HG03066 (cell line): ENCODE measurements around the gene GTF3C1.

ENCODE experiments used
- ATAC-seq: cut with Tn5 transposase; IDR thresholded peaks from one replicate; pipeline ENCODE4 v1.9.1; 2021; ENCODE audit warnings: low read depth; ENCODE audit not compliant: unreplicated experiment

GTF3C1 gene

DNA sequence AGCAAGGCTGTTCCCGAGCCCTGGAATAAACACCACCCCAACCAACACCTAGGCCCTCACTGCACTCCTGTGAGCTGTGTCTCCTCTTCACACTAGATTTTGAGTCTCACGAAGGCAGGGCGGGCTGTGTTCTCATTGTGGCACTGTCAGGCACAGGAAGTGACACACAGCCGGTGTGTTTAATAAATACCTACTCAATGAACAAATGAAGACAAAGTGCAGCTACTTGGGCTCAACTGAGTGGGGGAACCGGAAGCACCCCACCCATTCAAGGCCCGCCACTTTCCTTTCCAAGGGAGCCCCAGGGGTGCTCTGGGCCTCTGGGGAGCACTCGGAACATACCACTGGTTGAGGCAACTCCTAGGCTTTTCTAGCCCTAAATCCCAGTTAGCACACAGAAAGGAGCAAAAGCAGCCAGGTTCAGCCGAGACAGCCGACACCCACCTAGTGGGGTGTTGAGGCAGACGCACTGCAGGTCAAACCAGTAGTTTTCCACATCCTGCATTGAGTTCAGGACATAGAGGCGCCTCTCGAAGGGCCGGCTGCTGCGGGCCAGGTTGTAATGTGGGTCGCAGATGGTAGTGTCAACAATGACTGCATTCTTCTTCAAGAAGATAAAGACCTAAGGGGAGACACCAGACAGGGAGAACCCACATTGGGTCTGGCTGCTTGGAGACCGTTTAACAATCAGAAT, 57.7 kb downstream of the GTF3C1 start:
- ATAC-seq, result no peak

DNA sequence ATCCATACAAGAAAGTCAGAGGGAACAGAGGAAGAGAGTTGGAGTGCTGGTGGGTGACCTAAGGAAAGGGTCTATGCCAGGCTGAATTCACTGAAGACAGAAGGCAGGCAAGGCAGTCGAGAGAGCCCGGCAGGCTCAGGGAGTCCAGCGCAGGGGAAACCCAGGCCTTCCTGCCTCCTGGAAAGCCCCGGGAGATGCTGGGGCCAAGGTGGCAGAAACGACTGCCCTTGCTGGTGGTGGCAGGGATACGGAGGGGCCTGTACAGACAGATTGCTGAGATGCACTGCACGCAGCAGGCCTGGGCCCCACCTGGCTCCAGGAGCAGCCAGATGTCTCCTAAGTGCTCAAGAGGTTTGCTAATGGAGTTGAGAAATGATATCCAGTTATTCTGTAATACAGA, 59.8 kb downstream of the GTF3C1 start:
- ATAC-seq, result no peak

DNA sequence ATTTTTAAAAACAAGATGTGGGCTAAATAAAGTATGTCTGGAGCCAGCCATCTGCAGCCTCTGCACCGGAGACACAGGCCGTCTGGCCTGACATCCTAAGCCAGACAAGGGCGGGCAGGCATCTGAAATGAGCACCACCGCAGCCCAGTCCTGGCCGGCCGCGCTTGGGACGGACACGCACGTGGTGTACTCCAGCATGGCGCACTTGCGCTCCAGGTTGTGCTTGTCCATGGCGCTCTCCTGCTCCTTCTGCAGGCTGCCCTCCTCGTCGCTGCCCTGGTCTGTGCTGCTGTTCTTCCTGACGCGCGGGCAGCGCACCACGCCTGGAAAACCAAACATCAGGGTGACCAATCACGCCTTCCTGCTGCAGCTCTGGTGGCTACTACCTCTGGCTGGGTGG, 60.3 kb downstream of the GTF3C1 start:
- no peak for ATAC-seq

DNA sequence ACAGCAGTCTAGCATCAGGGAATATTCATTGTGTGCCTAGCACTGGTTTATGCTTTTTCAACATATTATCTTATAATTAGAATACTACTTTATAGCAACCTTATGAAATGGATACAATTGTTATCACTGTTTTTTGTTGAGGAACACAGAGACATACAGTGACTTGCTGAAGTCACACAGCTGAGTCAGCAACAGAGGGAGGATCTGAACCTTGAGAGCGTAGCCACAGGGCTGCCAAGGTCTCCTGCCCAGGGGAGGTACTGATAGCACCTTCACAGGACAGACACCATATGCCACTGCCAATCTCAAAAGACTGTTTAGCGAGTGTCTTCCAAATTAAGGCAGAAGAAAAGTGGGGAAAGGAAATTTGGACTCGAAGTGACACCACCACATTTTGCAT, 63.0 kb downstream of the GTF3C1 start:
- ATAC-seq, result no peak

DNA sequence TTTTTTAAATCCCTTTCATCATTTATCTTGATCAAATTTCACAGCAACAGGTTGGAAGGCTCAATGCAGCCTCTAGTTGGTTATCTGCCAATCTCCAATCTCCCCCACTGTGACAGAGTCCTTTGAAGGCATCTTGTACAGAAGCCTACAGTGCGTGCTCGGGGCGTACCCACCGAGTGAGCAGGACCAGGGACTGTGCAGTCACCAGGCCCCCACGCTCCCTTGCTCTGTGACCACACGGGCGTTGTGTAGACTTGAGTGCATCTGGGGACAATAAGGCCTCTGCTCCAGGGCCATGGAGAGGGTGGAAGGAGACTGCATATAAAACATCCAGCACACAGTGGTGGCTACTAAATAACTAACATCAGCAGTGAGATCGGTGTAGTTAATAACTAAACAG, 63.4 kb downstream of the GTF3C1 start:
- no peak for ATAC-seq

DNA sequence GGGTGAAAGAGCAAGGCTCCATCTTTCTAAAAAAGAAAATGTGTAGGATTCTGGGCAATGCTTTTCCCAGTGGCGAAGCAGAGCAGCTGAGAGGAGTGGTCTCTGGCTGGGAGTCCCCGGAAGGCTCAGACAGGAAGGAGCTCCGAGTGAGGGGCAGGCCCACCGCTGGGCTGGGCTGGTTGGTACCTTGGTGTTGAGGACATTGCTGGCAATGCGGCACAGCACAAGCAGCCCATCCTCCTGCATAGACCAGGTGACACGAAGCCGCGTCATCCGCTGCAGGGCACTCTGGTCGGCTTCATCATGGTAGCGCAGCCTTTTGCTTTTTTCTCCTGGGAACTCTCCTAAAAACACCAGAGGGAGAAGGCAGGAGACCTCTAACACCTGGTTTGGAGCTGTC, 63.9 kb downstream of the GTF3C1 start:
- no peak for ATAC-seq

DNA sequence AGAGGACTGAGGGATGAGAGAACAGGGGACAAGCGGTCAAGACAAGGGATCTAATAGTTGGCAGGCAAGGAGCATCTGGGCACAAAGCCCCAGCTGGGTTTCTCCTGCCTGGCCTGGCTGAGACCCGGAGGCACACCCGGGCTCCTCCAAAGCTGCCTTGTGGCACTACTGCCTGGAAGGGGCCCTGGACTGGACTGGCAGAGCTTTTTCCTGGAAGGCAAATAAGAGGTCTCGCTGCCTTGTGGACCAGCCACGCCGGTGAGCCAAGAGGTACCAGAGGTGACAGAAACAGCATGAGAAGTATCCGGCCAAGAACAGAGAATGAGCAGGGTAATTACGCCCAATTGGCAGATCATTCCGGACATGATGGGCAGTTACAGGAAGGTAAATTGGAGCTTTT, 64.6 kb downstream of the GTF3C1 start:
- ATAC-seq, result no peak

DNA sequence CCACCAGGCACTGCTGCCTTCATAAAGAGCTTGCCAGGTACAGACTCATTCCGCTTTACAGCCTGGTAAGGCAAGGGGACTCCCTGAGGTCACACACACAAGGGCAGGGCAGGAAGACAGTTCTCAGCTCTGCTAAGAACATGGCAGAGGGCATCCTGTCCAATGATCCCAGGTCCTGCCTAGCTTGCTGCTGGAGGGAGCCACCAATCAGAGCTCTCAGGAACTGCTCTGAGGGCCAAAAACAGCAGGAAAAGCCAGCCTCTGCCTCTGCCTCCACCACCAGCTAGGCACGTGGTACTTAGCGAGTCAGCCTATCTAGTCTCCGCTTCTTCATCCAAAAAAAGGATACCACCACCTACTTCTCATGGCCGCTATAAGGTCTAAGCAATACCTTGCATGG, 66.1 kb downstream of the GTF3C1 start:
- no peak for ATAC-seq

DNA sequence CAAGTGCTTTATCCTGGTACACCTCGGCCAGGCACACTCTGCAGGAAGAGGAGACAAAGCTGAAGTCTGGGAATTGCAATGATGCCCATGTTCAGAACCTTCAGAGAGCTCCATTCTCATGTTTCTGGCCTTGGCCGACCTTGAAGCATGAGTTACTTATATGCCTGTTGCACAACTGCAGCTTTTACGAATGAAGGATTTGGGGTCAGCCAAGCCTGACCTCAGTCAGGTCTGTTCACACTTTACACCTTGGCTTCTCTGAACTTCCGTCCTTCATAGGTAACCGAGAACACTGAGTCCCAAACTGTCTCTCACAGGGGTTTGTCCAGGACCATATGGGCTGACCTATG, 66.7 kb downstream of the GTF3C1 start:
- no peak for ATAC-seq

DNA sequence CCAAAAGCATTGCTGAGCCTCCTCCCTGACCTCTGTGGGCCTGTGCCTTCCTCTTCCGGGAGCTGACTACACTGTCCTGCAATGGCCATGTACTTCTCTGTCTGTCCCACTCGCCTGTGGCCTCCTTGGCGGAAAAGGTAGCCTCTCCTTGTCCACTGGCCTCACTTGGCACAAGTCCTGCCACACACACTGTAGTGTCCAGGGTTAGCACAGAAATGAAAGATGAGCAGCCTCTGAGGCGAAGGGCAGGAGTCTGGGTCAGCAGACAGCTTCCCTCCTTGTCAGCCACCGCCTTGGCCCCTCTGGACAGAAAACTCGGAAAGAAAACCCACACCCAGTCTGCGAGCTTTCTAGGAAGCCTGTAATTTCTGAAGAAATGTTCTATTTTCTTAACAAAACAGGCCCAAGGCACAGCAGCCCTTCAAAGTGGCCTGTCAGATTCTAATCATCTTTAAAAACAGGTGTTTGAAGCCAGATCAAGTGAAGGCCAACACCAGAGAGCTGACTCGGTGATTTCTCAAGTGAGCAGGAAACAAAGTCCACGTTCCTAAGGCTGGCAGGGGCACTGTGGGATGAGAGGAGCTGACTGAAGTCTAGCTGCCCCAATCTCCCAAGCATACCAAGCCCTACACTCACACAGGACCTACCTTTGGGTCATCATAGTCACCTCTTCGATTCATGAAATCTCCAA, 67.2 kb downstream of the GTF3C1 start:
- no peak for ATAC-seq

DNA sequence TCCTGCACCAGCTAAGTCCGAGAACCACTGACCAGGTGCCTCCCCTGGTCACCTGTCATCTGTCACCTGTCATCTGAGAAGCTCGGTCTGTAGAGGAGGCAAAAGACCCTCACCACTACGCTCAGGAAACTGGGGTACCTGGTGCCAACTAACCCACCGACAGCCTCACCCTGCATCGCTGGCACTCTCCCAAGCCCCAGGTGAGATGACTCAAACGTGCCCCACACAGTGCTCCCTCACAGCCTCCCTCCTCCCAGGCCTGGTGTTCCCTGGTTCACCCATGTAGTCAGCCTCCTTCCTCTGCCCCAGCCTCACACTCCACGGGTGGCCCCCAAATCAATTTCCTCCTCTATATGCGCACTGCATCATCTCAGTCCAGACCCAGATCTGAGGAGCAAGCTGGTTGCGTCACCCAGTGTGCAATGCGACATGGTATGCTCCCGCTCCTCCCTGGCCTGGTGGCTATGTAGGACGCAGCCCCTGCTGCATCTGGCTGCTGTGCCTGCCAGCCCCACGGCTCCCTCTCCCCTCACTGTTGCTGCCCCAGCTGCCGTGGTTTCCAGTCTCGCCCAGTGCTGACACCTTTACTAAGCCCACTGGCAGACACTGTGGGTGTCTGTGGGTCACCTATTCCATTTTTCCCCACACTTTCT, 68.3 kb downstream of the GTF3C1 start:
- ATAC-seq, result no peak

DNA sequence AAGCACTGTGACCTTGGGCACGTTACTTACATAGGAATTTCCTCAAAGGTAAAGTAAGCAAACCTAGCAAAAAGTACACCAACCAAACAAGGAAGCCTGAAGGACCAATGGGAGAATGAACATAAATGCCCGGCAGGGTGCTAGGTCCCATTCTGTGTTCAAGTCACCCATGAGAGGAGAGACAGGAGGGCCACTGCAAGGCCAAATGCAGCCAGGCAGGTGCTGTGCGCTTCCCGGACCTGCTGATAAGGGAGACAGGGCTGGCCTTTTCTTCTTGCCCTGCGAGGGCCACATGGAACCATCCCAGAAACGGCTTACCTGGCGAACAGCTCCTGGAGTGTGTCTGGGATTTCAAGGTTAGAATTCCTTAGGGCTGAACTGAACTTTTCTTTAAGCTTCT, 69.0 kb downstream of the GTF3C1 start:
- no peak for ATAC-seq

DNA sequence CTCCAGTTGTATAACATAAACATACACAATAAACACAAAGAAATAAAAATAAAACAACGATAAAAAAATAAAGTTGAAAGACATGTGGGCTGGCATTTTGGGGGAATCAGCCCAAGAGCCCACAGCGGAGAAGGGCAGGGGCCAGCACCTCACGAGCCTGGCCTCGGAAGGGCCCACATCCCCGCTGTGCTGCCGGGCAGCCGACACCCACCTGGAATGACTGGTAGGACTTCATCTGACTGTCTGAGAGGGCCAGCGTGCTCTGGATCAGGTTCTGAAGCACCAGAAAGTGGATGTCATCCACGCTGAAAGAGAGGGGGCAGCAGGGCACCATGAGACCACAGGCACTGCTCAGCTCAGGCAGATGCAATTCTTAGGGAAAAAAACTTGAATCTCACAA, 73.5 kb downstream of the GTF3C1 start:
- ATAC-seq, result no peak

DNA sequence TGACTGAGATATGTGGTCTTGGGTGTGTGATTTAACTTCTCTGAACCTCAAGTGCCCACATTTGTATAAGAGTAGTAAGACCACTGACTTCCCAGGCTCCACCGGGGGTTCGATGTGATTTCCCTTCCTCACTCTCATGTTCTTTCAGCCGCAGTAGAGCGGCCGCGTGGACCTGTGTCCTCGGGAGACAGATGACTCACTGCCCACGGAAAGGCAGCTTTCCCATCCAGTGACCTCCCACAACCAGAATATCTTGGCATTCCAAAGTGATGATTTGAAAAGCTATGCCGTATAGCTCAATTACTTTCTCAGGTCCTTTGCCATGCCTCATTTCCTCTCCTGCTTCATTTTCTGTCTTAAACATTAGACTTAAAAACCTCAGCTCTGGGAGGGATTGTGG, 74.2 kb downstream of the GTF3C1 start:
- no peak for ATAC-seq

DNA sequence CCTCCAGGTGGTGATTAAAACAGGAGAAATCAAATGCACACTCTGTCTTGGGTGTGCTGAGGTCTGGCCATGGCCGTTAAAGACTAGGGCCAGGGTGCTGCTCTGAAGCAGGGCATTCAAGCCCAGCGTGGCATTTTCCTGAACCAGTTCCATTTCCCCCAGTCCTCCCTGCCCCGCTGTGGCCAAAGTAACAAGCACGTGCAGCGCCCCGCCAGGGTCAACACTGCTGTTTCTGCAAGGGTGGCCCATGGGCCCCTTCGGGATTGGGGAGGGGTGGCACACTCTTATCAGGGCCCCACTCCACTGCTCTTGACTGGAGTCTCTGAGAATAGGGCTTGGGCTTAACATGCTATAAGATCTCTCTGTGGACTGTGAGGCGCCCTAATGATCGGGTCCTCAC, 74.8 kb downstream of the GTF3C1 start:
- no peak for ATAC-seq

DNA sequence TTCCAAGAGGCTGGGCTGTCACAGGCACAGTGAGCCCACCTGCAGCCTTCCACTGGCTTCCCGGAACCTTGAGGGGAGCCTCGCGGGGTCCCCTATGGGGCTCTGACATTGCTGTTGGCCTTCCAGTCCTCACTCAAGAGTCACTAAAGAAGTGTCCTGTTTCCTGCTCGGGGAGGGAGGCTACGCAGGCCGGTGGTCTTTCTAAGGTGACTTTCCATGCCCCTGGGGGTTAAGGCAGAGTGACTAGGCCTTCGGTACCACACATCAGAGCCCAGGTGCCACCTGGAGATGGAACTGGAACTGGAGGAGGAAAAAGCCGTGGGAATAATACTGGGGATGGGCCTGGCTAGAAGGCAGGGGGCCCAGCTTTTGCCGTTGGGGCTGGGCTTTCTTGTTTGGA, 75.7 kb downstream of the GTF3C1 start:
- no peak for ATAC-seq

DNA sequence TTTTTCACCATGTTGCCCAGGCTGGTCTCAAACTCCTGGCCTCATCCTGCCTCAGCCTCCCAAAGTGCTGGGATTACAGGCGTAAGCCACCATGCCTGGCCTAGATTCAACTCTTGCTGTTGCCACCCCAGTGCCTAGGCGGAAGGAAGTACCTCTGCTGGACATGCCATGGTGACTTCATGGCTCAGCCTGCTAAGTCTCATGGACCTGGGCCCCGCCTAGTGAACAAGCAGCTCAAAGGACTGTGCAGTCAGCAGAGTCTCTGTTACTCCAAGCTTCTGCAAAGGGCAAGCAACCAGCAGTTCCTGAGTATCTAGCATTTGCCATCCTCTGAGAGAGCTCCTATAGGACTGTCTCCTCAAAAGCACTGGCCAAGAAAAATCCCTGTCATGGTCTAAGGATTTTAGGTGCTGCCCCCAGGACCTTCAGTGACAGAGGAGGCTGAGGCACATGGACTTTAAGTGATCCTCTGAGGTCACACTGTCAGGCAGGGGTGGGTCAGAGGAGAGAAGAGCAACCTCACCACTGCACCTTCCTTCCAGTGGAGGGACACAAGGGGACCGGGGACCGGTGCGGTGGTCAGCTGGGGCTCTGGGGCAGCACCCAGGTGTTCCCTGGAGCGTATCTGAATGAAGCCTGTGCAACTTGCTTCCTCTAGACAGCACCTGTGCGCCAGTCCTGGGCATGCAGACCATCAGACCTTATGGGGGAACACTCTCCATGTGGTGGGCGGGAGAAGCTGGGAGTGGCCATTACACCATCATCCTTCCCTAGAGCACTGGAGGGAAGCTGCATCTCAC, 76.4 kb downstream of the GTF3C1 start:
- ATAC-seq, result no peak

DNA sequence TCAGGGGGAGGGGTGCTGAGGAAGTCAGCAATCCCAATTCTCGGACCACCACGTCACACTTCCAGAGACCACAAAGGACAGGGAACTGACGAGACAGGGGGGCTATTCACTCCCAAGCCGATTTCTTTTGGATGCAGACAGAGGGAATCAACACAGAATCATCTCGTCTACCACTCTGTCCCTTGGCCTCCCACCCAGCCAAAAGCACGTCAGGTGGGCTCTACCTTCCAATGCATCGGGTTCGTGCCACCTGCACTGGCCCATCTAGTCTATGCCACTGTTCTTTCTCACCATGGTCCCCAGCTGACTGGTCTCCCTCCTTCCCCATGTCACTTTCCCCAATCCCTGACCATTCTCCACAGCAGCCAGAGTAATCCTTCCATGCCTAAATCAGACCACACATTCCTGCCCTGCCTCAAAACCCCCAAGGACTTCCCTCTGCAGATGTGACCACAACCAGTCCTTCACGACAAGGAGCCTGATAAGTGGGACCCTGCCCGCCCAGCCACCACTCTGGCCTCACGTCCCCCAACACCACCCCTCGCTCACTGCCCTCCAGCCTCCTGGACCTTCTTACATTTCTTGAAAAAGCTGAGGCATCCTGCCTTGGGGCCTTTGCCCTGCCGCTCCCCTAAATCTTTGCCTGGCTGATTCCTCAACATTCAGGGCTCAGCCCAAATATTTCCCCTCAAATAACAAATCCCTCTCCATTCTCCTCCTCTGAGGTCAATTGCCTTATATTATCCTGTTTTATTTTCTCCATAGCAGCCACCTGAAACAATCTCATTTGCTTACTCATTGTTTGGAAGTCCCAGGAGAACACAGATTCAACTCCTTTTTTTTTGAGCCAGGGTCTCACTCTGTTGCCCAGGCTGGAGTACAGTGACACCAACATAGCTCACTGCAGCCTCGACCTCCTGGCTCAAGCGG, 77.4 kb downstream of the GTF3C1 start:
- ATAC-seq, result no peak

DNA sequence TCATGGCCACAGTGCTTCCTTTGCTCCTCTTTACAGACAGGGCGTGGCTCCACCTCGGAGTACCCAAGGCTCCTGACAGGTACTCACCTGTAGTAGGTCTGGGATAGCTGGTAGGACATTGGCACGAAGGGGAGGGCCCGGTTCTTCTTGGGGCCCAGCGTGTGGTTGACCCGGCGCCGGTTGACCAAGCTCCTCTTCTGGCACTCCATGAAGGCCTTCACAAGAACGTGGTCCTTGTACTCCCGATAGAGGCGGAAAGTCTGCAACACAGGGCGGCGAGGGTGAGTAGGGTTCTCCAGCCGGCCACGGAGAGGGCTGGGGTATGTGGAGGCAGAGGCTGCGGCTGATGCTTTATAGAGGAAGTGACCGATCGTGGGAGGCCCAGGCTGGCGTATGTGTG, 78.1 kb downstream of the GTF3C1 start:
- ATAC-seq, result no peak
